GM08714 (cell line): ENCODE results near the gene DHX38.
"Not testable (repeated sequence)": the region's sequence is repeated elsewhere in the genome, so short reads cannot be mapped to it uniquely, and the experiment has no call there.

Source experiments
- H3K4me3 ChIP-seq: fragments of 200-500 bp; sonication (Bioruptor generic); 2 replicates; pipeline ENCODE4 v1.5.1; 2014; ENCODE audit warnings: mild to moderate bottlenecking, low read length, inconsistent platforms
- ZNF274 ChIP-seq: IDR thresholded peaks from 2 replicates; pipeline ENCODE4 v1.6.1; 2012; ENCODE audit warnings: mild to moderate bottlenecking, low read depth, low read length

Gene DHX38

GRCh38 chr16:72093448-72094265 is at the start of gene DHX38, which contains the start of gene TXNL4B:
TSS of gene DHX38 (plus strand) at chr16:72093847. CDS start at chr16:72096158, 2,311 bp downstream.
TSS of gene TXNL4B (minus strand) at chr16:72093620. CDS start at chr16:72090749, 2,871 bp downstream.
- no peak for TF ChIP-seq ZNF274

GRCh38 chr16:72044296-72044695 is 49.4 kb upstream of the DHX38 start:
- no peak for TF ChIP-seq ZNF274

More at GRCh38 chr16:72093448-72094265, at the start of gene DHX38, which contains the start of gene TXNL4B:
- peak within 1 kb of the TSS; percentile 92 for H3K4me3 ChIP-seq

GRCh38 chr16:72044825-72045359 is 48.8 kb upstream of the DHX38 start:
- H3K4me3 ChIP-seq = no peak overlapping the region
- no peak for TF ChIP-seq ZNF274

More at GRCh38 chr16:72044296-72044695, 49.4 kb upstream of the DHX38 start:
- H3K4me3 ChIP-seq = no peak overlapping the region

- no peak for TF ChIP-seq ZNF274
Observed at GRCh38 chr16:72049110-72049509, 44.5 kb upstream of the DHX38 start.

GRCh38 chr16:72050769-72051464 is 42.7 kb upstream of the DHX38 start:
- no peak for TF ChIP-seq ZNF274
- no peak overlapping the region for H3K4me3 ChIP-seq

More at GRCh38 chr16:72049110-72049509, 44.5 kb upstream of the DHX38 start:
- no peak overlapping the region for H3K4me3 ChIP-seq

- no peak overlapping the region for H3K4me3 ChIP-seq
- no peak for TF ChIP-seq ZNF274
Observed at GRCh38 chr16:72051818-72052217, 41.8 kb upstream of the DHX38 start.

GRCh38 chr16:72054254-72054847 is 39.3 kb upstream of the DHX38 start, which contains the start of gene HP:
TSS of gene HP (plus strand) at chr16:72054505. CDS start at chr16:72054653, 148 bp downstream.
- H3K4me3 ChIP-seq = not testable (repeated sequence)

- TF ChIP-seq ZNF274 = no peak
- no peak overlapping the region for H3K4me3 ChIP-seq
Observed at GRCh38 chr16:72055911-72056310, 37.7 kb upstream of the DHX38 start.

- H3K4me3 ChIP-seq = not testable (repeated sequence)
Observed at GRCh38 chr16:72057313-72057712, 36.3 kb upstream of the DHX38 start.

GRCh38 chr16:72059060-72059459 is 34.6 kb upstream of the DHX38 start:
- H3K4me3 ChIP-seq = not testable (repeated sequence)

- H3K4me3 ChIP-seq = no peak overlapping the region
- TF ChIP-seq ZNF274 = no peak
Observed at GRCh38 chr16:72060405-72060804, 33.2 kb upstream of the DHX38 start.

GRCh38 chr16:72061564-72061963 is 32.1 kb upstream of the DHX38 start:
- TF ChIP-seq ZNF274 = no peak
- H3K4me3 ChIP-seq = no peak overlapping the region

- no peak overlapping the region for H3K4me3 ChIP-seq
- no peak for TF ChIP-seq ZNF274
Observed at GRCh38 chr16:72064361-72064894, 29.2 kb upstream of the DHX38 start.

GRCh38 chr16:72066747-72067146 is 26.9 kb upstream of the DHX38 start:
- TF ChIP-seq ZNF274 = no peak
- no peak overlapping the region for H3K4me3 ChIP-seq
